Activated CD4-positive, alpha-beta T cell treated with anti-CD3 and anti-CD28 coated beads for 1 hour (primary cell): ENCODE results near the gene CRBN.

Experiments
- DNase-seq: peaks from one replicate; pipeline ENCODE4 v3.0.0-alpha.2; 2020

The CRBN gene

GRCh38 chr3:3165650-3166049 is 13.8 kb downstream of the CRBN start:
- DNase-seq = no peak

DNA sequence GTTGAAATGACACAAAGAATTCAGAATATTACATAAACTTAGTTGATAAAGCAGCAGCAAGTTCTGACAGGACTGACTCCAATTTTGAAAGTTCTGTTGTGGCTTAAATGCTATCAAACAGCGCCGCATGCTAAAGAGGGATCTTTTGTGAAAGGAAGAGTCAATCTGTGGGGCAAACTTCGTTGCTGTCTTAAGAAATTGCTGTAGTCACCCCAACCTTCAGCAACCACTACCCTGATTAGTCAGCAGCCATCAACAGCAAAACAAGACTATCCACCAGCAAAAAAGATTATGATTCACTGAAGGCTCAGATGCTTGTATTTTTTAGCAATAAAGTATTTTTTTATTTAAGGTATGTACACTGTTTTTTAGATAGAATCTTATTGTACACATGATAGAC is 14.2 kb downstream of the CRBN start:
- DNase-seq = no peak

- no peak for DNase-seq
These were observed 18.7 kb downstream of the CRBN start for GRCh38 chr3:3160826-3161225.

DNA sequence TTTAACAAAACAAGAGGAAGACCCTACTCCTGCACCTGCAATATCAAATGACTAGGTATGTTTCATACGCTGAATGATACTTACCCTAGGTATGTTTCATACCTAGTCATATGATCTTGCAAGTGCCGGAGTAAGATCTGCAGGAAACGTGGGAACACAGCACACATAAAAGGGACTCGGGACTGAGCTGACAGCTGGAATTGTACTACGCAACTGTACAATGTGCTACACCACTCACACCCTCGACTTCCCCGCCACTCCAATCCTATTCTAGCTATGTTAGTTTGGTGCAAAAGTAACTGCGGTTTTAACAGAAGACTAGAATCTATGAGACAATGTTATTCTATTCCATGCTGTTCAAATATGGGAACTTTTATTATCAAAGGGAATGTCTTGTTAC is 22.0 kb downstream of the CRBN start:
- DNase-seq = no peak

GRCh38 chr3:3154879-3155610 is 24.4 kb downstream of the CRBN start:
- no peak for DNase-seq

- DNase-seq = no peak
These were observed 28.0 kb downstream of the CRBN start for GRCh38 chr3:3151513-3151912.

DNA sequence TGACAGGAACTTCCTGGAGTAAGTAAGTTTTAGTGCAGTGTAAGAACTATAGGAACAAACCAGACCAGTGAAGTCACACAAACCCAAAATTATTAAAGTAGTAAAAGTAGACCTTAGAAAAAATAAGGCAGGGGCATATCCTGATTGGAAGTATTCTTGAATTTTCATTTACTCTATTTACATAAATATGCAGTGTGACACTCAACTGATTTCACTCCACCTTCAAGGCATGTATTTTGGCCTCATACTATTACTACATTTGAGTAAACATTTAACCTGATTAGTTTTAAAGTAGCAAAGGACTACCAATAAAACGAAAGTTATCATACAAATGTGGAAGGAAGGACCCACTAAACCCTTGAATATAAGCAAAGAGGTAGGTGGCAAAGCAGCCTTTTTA is 29.9 kb downstream of the CRBN start:
- no peak for DNase-seq

DNA sequence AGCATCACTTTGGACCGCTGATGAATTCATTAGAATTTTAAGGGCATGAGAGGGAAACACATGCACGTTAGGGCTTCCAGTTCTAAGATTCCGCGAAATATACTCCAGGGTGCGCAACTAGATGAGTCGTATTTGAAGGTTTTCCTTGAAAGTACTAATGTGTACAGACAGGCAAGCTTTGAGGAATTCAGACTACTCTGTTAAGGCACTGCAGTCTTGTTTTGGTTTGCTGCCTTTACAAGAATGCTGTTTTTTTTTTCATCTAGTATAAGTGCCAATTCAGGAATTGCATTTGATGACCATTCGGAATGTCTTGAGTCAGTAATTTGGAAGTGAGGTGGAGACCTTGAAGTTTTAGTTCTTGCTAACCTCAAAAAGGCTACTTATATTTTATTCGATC is 33.7 kb downstream of the CRBN start:
- no peak for DNase-seq

DNA sequence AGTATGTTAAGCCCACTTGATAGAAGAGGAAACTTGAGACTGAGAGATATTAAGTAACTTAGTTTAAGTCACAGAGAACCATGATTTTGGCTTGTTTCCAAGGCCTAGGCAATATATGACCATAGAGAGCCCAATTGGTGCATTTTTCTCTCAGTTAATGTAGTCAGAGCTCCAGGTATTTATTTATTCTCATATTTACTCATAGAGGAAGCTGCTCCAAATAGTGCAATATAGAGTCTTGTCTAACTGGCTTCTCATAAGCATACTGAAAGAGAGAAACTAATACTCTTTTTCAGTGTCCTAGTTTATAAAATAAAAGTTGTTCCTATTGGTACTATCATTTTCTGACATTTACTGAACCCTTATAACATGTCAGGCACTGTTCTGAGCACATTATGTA is 37.6 kb downstream of the CRBN start:
- DNase-seq = no peak

DNA sequence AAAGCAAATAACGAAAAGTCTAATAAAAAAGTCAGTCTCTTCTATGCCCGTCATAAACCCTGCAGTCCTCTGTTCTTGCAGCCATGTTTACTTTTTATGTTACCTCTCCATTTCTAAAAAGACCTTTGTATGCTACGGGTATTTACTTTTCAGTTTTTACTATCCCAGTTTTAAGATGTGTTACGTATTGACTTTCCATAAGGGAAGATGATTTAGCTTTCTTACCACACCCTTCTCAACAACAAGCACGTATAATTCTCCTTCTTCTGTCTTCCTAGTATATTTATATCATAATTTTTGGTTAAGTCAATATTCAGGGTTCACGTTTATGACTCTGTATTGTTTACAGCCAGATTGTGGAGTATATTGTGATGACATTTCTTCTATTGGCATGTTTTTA is 42.0 kb downstream of the CRBN start:
- DNase-seq = no peak

GRCh38 chr3:3134750-3135448 is 44.6 kb downstream of the CRBN start:
- no peak for DNase-seq

GRCh38 chr3:3133500-3133899 is 46.0 kb downstream of the CRBN start:
- DNase-seq = no peak

GRCh38 chr3:3129579-3129978 is 49.9 kb downstream of the CRBN start:
- no peak for DNase-seq

- no peak for DNase-seq
These were observed 52.0 kb downstream of the CRBN start for GRCh38 chr3:3127432-3128010.

GRCh38 chr3:3126477-3127431 is 52.7 kb downstream of the CRBN start, which contains the start of gene TRNT1:
TSS of gene TRNT1 (plus strand) at chr3:3126940. CDS start at chr3:3129041, 2,101 bp downstream.
- DNase-seq = peak; percentile 94

DNA sequence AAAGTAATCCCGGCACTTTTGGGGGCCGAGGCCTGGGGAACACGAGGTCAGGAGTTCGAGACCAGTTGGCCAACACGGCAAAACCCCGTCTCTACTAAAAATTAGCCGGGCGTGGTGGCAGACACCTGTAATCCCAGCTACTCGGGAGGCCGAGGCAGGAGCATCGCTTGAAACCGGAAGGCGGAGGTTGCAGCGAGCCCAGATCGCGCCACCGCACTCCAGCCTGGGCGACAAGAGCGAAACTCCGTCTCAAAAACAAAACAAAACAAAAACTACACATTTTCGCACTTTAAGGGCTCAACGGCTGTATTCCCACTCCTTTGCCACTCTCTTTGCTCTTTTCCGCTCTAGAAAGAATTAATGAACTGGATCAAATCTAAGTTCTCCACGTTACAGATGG is 53.5 kb downstream of the CRBN start:
- no peak for DNase-seq

GRCh38 chr3:3119393-3119851 is 60.1 kb downstream of the CRBN start:
- no peak for DNase-seq

- DNase-seq = no peak
These were observed 61.8 kb downstream of the CRBN start for GRCh38 chr3:3117651-3118050.

- DNase-seq = no peak
These were observed 66.3 kb downstream of the CRBN start for GRCh38 chr3:3113042-3113709.

DNA sequence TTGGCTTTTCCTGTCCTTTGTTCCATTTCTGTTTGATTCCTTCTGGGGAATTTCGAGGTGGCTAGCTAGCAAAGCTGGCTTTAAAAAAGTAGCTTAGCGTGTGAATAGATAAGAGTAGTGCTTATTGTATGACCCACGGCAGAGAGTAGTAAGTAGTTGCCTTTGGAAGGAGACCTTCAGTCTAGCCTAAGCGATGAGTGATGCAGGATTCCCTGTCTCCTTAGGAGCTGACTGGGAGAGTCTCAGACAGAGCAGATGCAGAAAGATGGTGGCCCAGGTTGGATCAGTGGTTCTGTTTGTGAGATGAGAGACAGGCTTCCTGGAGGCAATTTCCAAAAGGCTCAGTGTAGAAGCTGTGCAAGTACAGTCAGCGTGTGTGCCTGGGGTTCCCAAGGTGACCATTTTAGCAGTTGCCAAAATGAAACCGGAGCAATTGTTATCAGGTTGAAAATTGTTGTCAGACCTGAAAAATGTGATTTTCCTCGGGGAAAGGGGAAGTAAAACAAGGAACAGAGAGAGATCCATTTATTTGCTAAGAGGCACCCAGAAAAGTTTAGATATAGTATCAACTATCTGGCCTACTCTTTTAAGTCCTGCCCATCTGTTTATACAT is 68.6 kb downstream of the CRBN start:
- DNase-seq = no peak

GRCh38 chr3:3110299-3110630 is 69.2 kb downstream of the CRBN start, which contains the start of gene IL5RA:
TSS of gene IL5RA (minus strand) at chr3:3110374. CDS start at chr3:3104984, 5,390 bp downstream.
- DNase-seq = no peak
